ENCODE data around the gene TBC1D24. TPM values are rescaled to one million over a fixed set of nuclear protein-coding genes. Genes with fewer than 3 reads are reported as not detected.
A peak's percentile ranks its signal among the peaks of the same experiment; 100 is the strongest.

The TBC1D24 gene
- total and polyA plus RNA-seq, 9 of the 15 experiments (the other 6 are each of a cell fraction or from before 2014, with no cell fraction given) = 1.7 to 22.6 (median 7.2) TPM

GRCh38 chr16:2476345-2476720 is 1.4 kb downstream of the TBC1D24 start:
- CTCF ChIA-PET (ENCODE audit: low intra/inter-chr PET ratio) = no interaction called here
- in situ Hi-C loops (cut with MboI) (no loop called here), intact Hi-C loops (cut with micrococcal nuclease) (no loop called here)
- ATAC-seq (no peak), FAIRE-seq (peak; percentile 37), DNase-seq (ENCODE audit: extremely low read depth in 1 of 4, low spot score in 3 of 4) (no peak)
- POLR2A ChIA-PET = no interaction called here
- Histone ChIP-seq H3K4me2 (ENCODE audit: insufficient read depth, low read length) (peak overlapping the region; percentile 89), H3K9ac (ENCODE audit: insufficient read depth in 1 of 2, low read depth in 2 of 2, low read length in 2 of 2) (peak overlapping the region; percentile 39 to 98; a peak in 3 of 4 replicates), H3K27ac (ENCODE audit: extremely low read depth, low read depth, low read length) (no peak overlapping the region), H2AFZ (ENCODE audit: low read depth, low read length) (no peak overlapping the region), H3K79me2 (ENCODE audit: control insufficient read depth, insufficient read depth, low read length) (peaks cover 70% of the 10 kb centered on the region), H4K20me1 (replicated peaks; ENCODE audit: control insufficient read depth, insufficient read depth, low read length) (peaks cover 3% of the 10 kb centered on the region; the same call in 1 of the 2 replicates), H3K4me1 (replicated peaks in 1 of 2; ENCODE audit: control insufficient read depth in 2 of 2, insufficient read depth in 2 of 2, low read length in 2 of 2) (peaks cover 51 to 95% of the 10 kb centered on the region in 2 experiments), H3K9me1 (ENCODE audit: control insufficient read depth, insufficient read depth, low read length) (no peaks in the 10 kb centered on the region), H3K4me3 (peak overlapping the region; percentile 76; the same call in 1 of the 2 replicates), H3K36me3 (ENCODE audit: control insufficient read depth, insufficient read depth, low read length) (peaks cover 14% of the 10 kb centered on the region; the same call in 1 of the 3 replicates), H3K27me3 (ENCODE audit: control insufficient read depth in 2 of 2, insufficient read depth in 2 of 2, low read length in 2 of 2) (no peaks in the 10 kb centered on the region), H3K9me3 (replicated peaks; ENCODE audit: control insufficient read depth, insufficient read depth, low read depth, low read length) (no peaks in the 10 kb centered on the region)
- no TSS peak for BruUV-seq (replicated peaks)
- WGBS (ENCODE audit: insufficient coverage, low coverage, missing lambda C conversion rate) = 51% methylated on average over 9 of the region's 9 CpGs
- TF ChIP-seq POLR2A (conservative IDR thresholded peaks at IDR 0.05) = no peak
- TF ChIP-seq, protein P1, sequence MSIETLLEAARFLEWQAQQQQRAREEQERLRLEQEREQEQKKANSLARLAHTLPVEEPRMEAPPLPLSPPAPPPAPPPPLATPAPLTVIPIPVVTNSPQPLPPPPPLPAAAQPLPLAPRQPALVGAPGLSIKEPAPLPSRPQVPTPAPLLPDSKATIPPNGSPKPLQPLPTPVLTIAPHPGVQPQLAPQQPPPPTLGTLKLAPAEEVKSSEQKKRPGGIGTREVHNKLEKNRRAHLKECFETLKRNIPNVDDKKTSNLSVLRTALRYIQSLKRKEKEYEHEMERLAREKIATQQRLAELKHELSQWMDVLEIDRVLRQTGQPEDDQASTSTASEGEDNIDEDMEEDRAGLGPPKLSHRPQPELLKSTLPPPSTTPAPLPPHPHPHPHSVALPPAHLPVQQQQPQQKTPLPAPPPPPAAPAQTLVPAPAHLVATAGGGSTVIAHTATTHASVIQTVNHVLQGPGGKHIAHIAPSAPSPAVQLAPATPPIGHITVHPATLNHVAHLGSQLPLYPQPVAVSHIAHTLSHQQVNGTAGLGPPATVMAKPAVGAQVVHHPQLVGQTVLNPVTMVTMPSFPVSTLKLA (conservative IDR thresholded peaks at IDR 0.05) = no peak
- no peak for TF ChIP-seq KAT2B (IDR thresholded peaks at IDR 0.05; ENCODE audit: low read depth, low read length)
- TF ChIP-seq ZBTB40 (IDR thresholded peaks at IDR 0.05) = no peak
- TF ChIP-seq ZBTB40 (CRISPR knock-in tag; IDR thresholded peaks at IDR 0.05) = no peak
- no peak for TF ChIP-seq ZNF561 (CRISPR knock-in tag; conservative IDR thresholded peaks at IDR 0.05)
- no peak for TF ChIP-seq MAZ (CRISPR knock-in tag; conservative IDR thresholded peaks at IDR 0.05 in 1 of 2, IDR thresholded peaks at IDR 0.05 in 1 of 2)
- no peak for TF ChIP-seq PHF8 (IDR thresholded peaks at IDR 0.05; ENCODE audit: borderline replicate concordance, low read length)
- TF ChIP-seq SMARCB1 (IDR thresholded peaks at IDR 0.05; ENCODE audit: insufficient read length, low read depth) = no peak
- no peak for TF ChIP-seq ZNF780A (CRISPR knock-in tag; IDR thresholded peaks at IDR 0.05)
- TF ChIP-seq MTA3 (IDR thresholded peaks at IDR 0.05; ENCODE audit: borderline replicate concordance) = no peak
- TF ChIP-seq ATF7 (IDR thresholded peaks at IDR 0.05) = no peak
